B cell (primary cell): ENCODE data around the gene CLDN11. TPM values are rescaled to one million over a fixed set of nuclear protein-coding genes. Genes with fewer than 3 reads are reported as not detected.

Experiments used
- ATAC-seq: fragments of 200-7000 bp; cut with Tn5 transposase; one replicate; pipeline ENCODE4 v1.10.0; 2021; ENCODE audit warnings: low read depth, mild to moderate bottlenecking, moderate number of reproducible peaks, moderate library complexity
- CTCF ChIA-PET: fragments of 350-600 bp; sonication (Branson Sonifier 250); formaldehyde crosslinking; loops from one replicate; lab custom pipeline; 2021; ENCODE audit warnings: antibody characterized with exemption, inconsistent platforms; lab: Charles Lee
- POLR2A ChIA-PET: fragments of 350-600 bp; sonication (Branson Sonifier 250); formaldehyde crosslinking; loops from one replicate; lab custom pipeline; 2021; ENCODE audit warnings: antibody characterized with exemption; lab: Charles Lee
- DNase-seq: peaks from one replicate; pipeline ENCODE4 v3.0.0; 2013
- H2AFZ ChIP-seq: 2 replicates; pipeline ENCODE4 v1.6.1; 2012; ENCODE audit warnings: mild to moderate bottlenecking, low read depth, low read length; ENCODE audit not compliant: insufficient read depth, poor library complexity, severe bottlenecking
- H3K27ac ChIP-seq, 2 donors: 1 replicate in 1 of 2; 2 replicates in 1 of 2; pipeline ENCODE4 v1.5.1; 2012 to 2013; ENCODE audit warnings: low read length in 2 of 2, mild to moderate bottlenecking in 2 of 2, moderate library complexity in 1 of 2
- H3K27me3 ChIP-seq, 4 experiments: fragments of 200-600 bp in 1 of 4; sonication (generic) in 1 of 4; replicated peaks in 1 of 4; 1 replicate in 2 of 4; 2 replicates in 2 of 4; pipeline versions ENCODE4 v1.6.1 to v1.7.0; 2013 to 2016; ENCODE audit warnings: low read length in 3 of 4, mild to moderate bottlenecking in 2 of 4, mixed read lengths in 1 of 4, moderate library complexity in 1 of 4; ENCODE audit not compliant: insufficient read depth in 4 of 4, control insufficient read depth in 3 of 4; ENCODE audit errors: control extremely low read depth in 1 of 4
- H3K36me3 ChIP-seq, 2 experiments: replicated peaks in 1 of 2; 1 replicate in 1 of 2; 2 replicates in 1 of 2; pipeline versions ENCODE4 v1.6.1 to v1.7.1; 2013; ENCODE audit warnings: low read length in 1 of 2; ENCODE audit not compliant: insufficient read depth in 2 of 2, control insufficient read depth in 1 of 2; ENCODE audit errors: control extremely low read depth in 1 of 2, extremely low read depth in 1 of 2
- H3K4me1 ChIP-seq, 2 donors: fragments of 200-600 bp in 1 of 2; sonication (generic) in 1 of 2; 1 replicate in 1 of 2; 2 replicates in 1 of 2; pipeline versions ENCODE4 v1.5.1 to v1.6.1; 2013 to 2017; ENCODE audit warnings: low read length in 2 of 2; ENCODE audit not compliant: control insufficient read depth in 2 of 2, insufficient read depth in 2 of 2
- H3K4me2 ChIP-seq: replicated peaks from 2 replicates; pipeline ENCODE3; 2012; ENCODE audit warnings: mild to moderate bottlenecking, low read depth, low read length; ENCODE audit not compliant: poor library complexity, severe bottlenecking
- H3K4me3 ChIP-seq, 5 experiments: fragments of 200-600 bp in 1 of 5; sonication (generic) in 1 of 5; 1 replicate in 3 of 5; 2 replicates in 2 of 5; pipeline versions ENCODE4 v1.5.1 to v1.7.0; 2011 to 2016; ENCODE audit warnings: low read length in 4 of 5, mild to moderate bottlenecking in 4 of 5, low read depth in 2 of 5, control low read depth in 1 of 5, moderate library complexity in 1 of 5; ENCODE audit not compliant: insufficient read depth in 1 of 5; ENCODE audit errors: control extremely low read depth in 1 of 5, extremely low read depth in 1 of 5
- H3K79me2 ChIP-seq: fragments of 200-600 bp; sonication (generic); one replicate; pipeline ENCODE4 v1.6.0; 2016; ENCODE audit warnings: low read length; ENCODE audit not compliant: control insufficient read depth, insufficient read depth
- H3K9ac ChIP-seq: fragments of 200-600 bp; sonication (generic); 2 replicates; pipeline ENCODE4 v1.6.1; 2017; ENCODE audit warnings: mild to moderate bottlenecking, low read length, moderate library complexity
- H3K9me3 ChIP-seq, 3 donors: one replicate each; pipeline versions ENCODE4 v1.6.1 to v1.7.1; 2013; ENCODE audit warnings: low read length in 2 of 3; ENCODE audit not compliant: control insufficient read depth in 2 of 3, insufficient read depth in 1 of 3; ENCODE audit errors: control extremely low read depth in 1 of 3
- H4K20me1 ChIP-seq: 2 replicates; pipeline ENCODE4 v1.6.0; 2012; ENCODE audit warnings: mild to moderate bottlenecking, low read length; ENCODE audit not compliant: insufficient read depth, control insufficient read depth, poor library complexity, severe bottlenecking
- H3K27ac Mint-ChIP-seq: one replicate; pipeline ENCODE4 v1.8.0; 2021; ENCODE audit warnings: mixed read lengths
- H3K27me3 Mint-ChIP-seq: one replicate; pipeline ENCODE4 v1.8.0; 2021; ENCODE audit warnings: mixed read lengths
- H3K4me1 Mint-ChIP-seq: one replicate; pipeline ENCODE4 v1.8.0; 2021; ENCODE audit warnings: mixed read lengths
- H3K4me3 Mint-ChIP-seq: one replicate; pipeline ENCODE4 v1.8.0; 2021; ENCODE audit warnings: mixed read lengths
- H3K9me3 Mint-ChIP-seq: one replicate; pipeline ENCODE4 v1.8.0; 2022; ENCODE audit warnings: mixed read lengths; ENCODE audit not compliant: insufficient read depth
- CTCF ChIP-seq: fragments of 200-600 bp; IDR thresholded peaks from one replicate; pipeline ENCODE4 v1.8.0; 2022; ENCODE audit warnings: antibody characterized with exemption, mild to moderate bottlenecking
- EZH2 ChIP-seq: IDR thresholded peaks from 2 replicates; pipeline ENCODE4 v1.6.1; 2012; ENCODE audit warnings: borderline replicate concordance, low read depth, mild to moderate bottlenecking, moderate library complexity, low read length; ENCODE audit not compliant: insufficient read depth, poor library complexity, severe bottlenecking
- WGBS: methylation state at CpG from one replicate; pipeline ENCODE4 v1.1.5; 2013; ENCODE audit warnings: missing lambda C conversion rate; ENCODE audit not compliant: insufficient coverage; 5-methylcytosine and 5-hydroxymethylcytosine counted together
- intact Hi-C: fragments of 100-400 bp; cut with micrococcal nuclease; formaldehyde crosslinking; loops from one replicate; pipeline ENCODE4 v1.10.0; 2022
- polyA plus RNA-seq: library from polyadenylated mRNA; depleted of rRNA; stranded (reverse); fragments of >200 nt; gene quantifications from 2 replicates; pipeline ENCODE4 v1.2.3, GENCODE V29; 2012
- total RNA-seq, 2 donors: library from RNA; stranded (reverse); fragments of 120-200 nt in 1 of 2; gene quantifications; 1 replicate in 1 of 2; 2 replicates in 1 of 2; pipeline versions ENCODE4 v1.2.3 to v1.2.4, GENCODE V29; 2013 to 2022

The CLDN11 gene
- total and polyA plus RNA-seq, 2 donors (not counting 1 experiment from before 2014, with no cell fraction given), result 0.25 to 0.52 TPM

GRCh38 chr3:170438836-170439235 is 20.2 kb downstream of the CLDN11 start:
- Mint-ChIP-seq H3K9me3 (no peaks in the 10 kb centered on the region), H3K27me3 (peaks cover 32% of the 10 kb centered on the region), H3K27ac (no peak overlapping the region), H3K4me1 (no peaks in the 10 kb centered on the region), H3K4me3 (no peak overlapping the region)
- POLR2A ChIA-PET, result no interaction called here
- H3K4me1 ChIP-seq, result no peaks in the 10 kb centered on the region
- no peak overlapping the region for H3K4me2 ChIP-seq
- no peaks in the 10 kb centered on the region for H4K20me1 ChIP-seq
- whole genome bisulfite sequencing, result no CpG with 5 or more reads among the region's 1 CpG
- ATAC-seq (no peak), DNase-seq (no peak)
- no peak overlapping the region for H3K9ac ChIP-seq
- TF ChIP-seq EZH2 (no peak), CTCF (no peak)
- intact Hi-C loops, result no loop called here
- no peaks in the 10 kb centered on the region for H3K36me3 ChIP-seq
- no peak overlapping the region for H3K27ac ChIP-seq
- H3K9me3 ChIP-seq, result no peaks in the 10 kb centered on the region
- H2AFZ ChIP-seq, result no peak overlapping the region
- CTCF ChIA-PET, result no interaction called here
- H3K27me3 ChIP-seq, result peaks cover 0 to 19% (median 4%) of the 10 kb centered on the region in 4 experiments
- H3K4me3 ChIP-seq, result no peak overlapping the region
- H3K79me2 ChIP-seq, result no peaks in the 10 kb centered on the region

- H3K27ac Mint-ChIP-seq, result no peak overlapping the region
Observed at GRCh38 chr3:170440344-170440743, 21.7 kb downstream of the CLDN11 start.

More at GRCh38 chr3:170440344-170440743, 21.7 kb downstream of the CLDN11 start:
- Mint-ChIP-seq H3K27me3 (peaks cover 32% of the 10 kb centered on the region), H3K4me1 (no peaks in the 10 kb centered on the region), H3K9me3 (no peaks in the 10 kb centered on the region), H3K4me3 (no peak overlapping the region)
- H3K27ac ChIP-seq, result no peak overlapping the region
- 68% methylated on average over 2 of the region's 2 CpGs for WGBS
- H3K4me3 ChIP-seq, result no peak overlapping the region
- no peaks in the 10 kb centered on the region for H3K4me1 ChIP-seq
- ChIA-PET CTCF (no interaction called here), POLR2A (no interaction called here)
- H3K4me2 ChIP-seq, result no peak overlapping the region
- no peaks in the 10 kb centered on the region for H3K9me3 ChIP-seq
- H3K36me3 ChIP-seq, result no peaks in the 10 kb centered on the region
- no peak for TF ChIP-seq EZH2
- TF ChIP-seq CTCF, result no peak
- DNase-seq (no peak), ATAC-seq (no peak)
- H2AFZ ChIP-seq, result no peak overlapping the region
- H3K79me2 ChIP-seq, result no peaks in the 10 kb centered on the region
- H3K27me3 ChIP-seq, result peaks cover 0 to 19% (median 4%) of the 10 kb centered on the region in 4 experiments
- intact Hi-C loops, result no loop called here
- no peak overlapping the region for H3K9ac ChIP-seq
- no peaks in the 10 kb centered on the region for H4K20me1 ChIP-seq
